ENCODE data around the gene R3HCC1L.

GRCh38 chr10:98223874-98224273 lies 89.4 kb downstream of the R3HCC1L start:
- no peak for TF ChIP-seq POLR2A (IDR thresholded peaks at IDR 0.05; ENCODE audit: low read depth, low read length)
- TF ChIP-seq POLR2AphosphoS5 (IDR thresholded peaks at IDR 0.05; ENCODE audit: low read depth, low read length), result no peak
